Putamen (tissue), 1 donor: Measurements from ENCODE around the gene TBRG4.

Experiments
- DNase-seq: peaks from one replicate; pipeline ENCODE4 v3.0.0-alpha.2; 2016; ENCODE audit warnings: low spot score

TBRG4 gene

DNA sequence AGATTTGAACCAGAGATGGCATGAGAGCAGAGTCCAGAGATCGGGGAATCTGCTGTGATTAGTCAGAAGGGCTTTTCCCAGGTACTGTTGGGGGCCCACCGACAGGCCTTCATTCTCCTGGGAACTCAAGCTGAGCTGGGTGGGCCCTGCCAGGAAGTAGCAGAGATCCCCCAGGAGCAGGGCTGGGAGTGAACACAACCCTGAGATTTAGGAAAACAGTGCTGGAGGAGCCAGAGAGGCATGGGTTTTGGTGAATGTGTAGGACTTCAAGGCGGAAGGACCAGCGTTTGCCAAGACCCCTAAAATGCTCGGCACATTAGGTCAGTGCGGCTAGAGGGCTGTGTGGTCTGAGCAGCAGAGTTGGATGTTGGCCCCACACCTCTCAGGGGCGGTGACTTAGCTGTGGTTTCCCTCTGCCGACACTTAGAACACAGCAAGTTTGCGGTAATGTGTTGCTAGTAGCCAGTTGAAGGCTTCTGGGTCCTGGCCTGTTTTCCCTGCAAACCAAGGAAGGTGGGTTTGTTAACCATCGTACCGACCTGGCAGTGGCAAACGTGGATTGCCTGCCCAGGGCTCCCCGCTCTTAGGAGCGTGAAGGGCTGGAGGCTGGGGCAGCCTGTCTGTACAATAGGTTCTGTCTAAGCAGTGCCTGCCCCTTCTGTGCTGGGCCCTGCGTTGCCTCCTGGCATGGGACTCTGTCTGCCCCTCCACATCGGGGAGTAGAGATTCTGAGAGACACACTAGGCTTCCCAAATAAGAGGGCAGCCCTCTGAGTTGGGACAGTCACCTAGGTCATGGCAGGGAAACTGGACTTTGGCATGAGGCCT is 36.8 kb downstream of the TBRG4 start:
- DNase-seq, result no peak

DNA sequence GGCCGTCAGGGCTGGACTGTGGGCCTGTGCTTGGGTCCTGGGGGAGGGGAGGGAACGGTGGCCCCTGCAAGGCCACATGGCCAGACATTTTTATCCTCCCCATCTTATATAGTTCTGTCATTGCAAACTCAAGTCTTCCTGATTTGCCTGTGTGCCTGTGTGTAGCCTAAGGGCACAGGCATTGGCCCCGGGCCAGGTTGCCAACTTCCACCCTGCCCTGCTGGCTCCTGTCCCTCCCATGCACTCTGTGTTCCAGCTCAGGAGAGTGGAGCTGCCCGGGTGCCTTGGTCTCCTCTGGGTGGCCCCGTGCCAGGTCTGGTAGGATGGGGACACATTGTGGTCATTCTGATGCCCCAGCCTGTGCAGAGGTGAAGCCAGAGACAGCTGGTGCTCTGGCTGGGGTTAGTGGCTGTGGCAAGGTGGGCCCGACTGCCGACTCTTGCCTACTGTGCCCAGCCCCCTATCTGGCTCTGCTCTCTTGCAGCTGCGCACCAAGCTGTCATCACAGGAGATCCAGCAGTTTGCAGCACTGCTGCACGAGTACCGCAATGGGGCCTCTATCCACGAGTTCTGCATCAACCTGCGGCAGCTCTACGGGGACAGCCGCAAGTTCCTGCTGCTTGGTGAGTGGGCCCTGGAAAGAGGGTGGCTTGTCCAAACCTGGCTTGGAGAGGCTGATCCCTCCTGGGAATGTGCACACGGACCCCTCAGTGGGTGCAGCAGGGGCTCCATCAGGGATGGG is 37.5 kb downstream of the TBRG4 start:
- no peak for DNase-seq

DNA sequence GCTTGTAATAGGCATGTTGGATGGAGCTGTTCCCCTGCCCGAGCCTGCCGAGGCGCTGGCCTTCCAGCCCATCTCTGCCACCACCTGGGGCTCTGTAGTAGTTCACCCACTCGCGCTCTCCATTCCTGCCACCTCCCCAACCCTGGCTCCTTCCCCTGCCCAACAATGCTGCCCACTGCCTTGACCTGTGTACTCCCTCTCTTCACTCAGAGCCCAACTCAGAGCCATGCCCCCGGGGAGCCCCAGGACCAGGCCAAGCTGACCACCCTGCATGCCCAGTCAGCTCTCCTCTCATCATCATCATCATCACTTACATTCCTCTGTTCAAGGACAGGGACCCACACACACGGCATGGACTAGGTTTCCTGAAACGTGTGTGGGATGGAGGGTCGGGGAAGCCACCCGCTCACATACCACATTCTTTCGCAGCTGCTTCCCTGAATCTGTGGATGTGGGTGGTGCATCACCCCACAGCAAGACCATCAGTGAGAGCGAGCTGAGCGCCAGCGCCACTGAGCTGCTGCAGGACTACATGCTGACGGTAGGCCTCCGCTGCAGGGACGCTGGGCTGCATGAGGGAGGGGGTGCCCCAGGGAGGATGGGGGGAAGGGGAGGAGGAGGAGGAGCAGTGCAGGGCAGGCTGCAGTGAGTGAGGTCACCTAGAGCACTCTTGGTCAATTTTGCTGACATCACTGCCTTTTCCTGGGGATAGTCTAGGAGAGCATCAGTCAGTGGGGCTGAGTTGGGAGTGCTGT is 38.3 kb downstream of the TBRG4 start:
- DNase-seq, result no peak

DNA sequence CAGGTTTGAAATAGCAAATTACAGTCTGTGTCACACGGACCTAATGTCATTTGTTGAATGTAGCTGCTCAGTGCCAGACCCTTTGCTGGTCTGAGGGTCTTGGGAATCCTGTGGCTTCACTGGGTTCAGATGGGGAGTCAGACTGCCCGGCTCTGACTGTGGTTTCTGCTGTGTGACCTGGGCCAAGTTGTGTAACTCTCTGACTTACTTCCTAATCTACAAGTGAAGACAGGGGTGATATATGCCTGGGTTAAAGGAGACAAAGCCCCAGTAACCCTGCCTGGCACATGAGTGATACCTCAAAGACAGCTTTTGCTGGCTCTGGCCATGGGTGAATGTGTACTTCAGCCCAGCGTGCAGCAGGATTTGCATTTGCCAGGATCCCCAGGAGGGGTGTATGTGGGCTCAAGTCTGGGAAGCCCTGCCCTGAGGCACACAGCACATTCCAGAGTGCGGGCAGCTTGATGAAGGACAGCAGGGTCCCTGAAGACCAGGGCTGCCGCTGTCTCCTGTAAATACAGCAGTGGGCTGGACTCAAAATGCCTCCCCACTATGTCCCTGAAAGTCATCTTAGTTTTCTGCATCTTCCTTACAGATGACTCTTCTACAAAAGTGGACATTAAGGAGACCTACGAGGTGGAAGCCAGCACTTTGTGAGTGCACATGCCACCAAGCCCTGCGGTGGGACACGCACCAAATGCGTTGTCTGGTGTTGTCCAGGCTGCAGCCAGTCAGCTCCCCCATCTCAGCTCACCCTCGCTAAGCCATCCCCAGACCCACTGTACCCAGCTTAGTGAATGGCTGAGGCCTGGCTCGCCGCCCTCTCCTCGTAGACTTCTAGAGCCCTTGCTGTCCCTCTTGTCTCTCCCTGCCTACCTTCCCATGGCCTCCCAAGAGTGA is 39.1 kb downstream of the TBRG4 start:
- DNase-seq, result no peak

DNA sequence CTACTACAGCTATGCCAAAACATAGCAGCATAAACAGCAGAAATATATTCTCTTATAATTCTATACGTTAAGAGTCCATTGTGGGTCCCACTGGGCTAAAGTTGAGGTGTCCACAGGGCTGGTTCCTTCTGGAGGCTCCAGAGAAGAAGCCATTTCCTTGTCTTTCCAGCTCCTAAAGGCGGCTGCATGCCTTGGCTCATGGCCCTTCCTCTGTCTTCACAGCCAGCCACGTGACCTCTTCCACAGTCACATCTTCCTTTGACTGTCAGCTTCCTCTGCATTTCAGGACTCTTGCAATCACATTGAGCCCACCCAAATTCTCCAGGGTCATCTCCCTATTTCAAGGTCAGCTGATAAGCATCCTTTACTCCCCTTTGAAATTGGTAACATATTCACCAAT is 40.0 kb downstream of the TBRG4 start:
- no peak for DNase-seq

DNA sequence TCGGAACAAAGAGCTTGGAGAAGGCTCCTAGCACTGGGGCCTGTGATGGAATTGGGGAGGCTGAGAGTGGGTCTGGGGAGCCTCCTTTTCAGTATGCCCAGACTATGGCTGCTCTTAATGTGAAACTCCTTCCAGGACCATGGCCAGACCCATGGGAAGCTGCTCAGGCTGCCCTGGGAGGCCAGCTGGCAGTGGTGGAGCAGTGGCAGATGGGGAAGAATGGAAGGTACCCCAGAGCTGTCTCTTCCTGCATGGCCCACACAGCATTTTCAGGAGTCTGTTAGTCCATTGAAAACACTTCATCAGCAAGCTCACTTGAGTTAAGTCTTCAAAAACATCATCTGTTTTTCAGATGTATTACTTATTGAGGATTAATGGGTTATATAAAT is 41.2 kb downstream of the TBRG4 start:
- no peak for DNase-seq

DNA sequence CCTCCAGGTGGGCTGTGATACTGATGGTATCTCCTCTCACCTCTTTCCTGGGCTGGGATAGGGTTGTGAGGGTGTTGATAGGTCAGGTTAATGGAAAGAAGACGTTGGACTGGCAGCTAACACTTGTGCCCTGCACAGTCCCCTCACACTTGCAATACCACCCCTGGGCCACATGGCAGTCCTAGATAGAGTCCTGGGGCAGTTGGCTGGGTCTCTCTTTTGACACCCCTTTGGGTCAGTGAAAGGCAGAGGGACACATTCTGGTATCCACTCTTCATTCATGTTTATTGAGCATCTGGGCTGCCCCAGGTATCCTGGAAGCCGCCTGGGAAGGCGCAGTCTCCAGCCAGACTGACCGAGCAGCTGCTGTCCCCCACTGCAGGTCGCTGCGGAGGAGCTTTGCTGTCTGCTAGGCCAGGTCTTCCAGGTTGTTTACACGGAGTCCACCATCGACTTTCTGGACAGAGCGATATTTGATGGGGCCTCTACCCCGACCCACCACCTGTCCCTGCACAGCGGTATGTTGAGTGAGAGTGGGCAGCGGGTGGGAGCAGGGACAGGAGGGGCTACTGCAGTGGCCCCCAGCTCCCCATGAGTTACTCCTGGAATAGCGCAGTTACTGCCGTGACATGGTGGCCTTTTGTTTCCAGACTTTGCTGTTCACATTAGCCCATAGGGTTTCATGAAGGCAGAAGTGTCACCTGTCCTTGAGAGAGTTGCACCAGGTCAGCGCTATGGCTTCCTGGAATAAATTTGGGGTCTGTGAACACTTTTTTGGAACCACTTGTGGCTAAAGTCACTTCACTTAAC is 41.8 kb downstream of the TBRG4 start:
- no peak for DNase-seq

DNA sequence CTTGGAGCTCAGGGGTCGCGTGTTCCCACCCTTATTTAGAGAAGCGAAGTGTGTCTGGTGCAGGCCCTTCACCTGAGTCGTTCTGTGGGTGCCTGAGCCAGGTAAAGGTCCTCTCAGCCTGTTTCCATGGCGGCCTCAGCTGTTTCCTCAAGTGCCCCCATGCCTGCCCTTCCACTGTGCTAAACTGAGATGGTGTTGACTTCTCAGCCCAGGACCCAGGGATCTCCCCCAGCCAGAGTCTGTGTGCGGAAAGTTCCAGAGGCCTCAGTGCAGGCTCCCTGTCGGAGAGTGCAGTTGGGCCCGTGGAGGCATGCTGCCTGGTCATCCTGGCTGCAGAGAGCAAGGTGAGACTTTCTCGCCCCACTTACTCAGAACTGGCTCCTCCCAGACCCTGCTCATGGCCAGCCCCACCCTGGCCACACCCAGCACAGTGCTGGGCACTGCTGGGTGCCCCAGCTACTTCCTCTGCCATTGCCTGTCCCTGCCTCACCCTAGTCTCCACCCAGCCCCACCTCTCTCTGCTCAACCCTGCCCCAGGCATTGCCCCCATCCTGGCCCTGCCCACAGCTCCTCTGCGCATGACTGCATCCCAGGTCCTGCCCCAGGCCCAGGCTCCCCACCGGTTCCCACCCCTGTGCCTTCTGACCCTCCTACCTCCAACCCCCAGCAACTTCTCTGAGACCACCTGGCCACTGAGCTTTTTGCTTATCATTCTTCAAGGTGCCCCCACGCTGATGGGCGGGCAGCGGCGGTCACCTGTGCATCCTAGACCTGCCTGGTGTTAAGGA is 43.1 kb downstream of the TBRG4 start:
- no peak for DNase-seq

DNA sequence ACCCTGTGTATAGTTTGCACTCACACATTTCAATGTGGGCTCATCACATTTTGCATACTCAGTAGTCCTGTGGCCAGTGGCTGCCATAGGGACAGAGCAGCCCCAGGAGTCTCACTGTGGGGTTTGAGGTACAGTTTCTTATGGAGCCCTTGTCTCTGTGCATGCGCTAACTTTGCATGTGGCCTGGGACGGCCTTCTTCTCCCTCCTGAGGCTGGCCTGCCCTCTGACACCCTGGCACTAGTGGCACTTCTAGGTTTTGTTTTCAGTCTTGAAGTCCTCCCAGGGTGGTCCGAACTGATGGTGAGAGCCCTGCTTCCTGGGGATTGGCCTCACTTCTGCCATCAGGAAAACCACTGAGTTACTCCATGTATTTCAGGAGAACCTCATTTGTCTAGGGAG is 43.9 kb downstream of the TBRG4 start:
- DNase-seq, result no peak

DNA sequence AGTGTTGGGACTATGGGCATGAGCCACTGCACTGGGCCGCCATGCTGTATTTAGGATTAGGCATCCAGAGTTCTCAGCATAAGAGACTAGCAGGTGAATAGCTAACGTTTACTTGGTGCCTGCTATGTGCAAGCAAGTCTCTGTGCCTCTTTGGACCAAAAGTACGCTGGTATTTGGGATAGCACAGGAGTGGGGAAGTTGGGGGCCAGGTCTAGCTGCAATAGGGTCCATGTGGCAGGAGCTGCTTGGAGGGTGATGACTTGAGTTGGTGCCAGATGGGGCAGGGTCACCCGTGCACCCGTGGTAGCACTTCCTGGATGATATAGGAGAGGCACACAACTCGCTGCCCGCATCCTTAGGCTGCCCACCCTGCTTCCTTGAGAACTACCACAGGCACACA is 45.1 kb downstream of the TBRG4 start:
- DNase-seq, result no peak

DNA sequence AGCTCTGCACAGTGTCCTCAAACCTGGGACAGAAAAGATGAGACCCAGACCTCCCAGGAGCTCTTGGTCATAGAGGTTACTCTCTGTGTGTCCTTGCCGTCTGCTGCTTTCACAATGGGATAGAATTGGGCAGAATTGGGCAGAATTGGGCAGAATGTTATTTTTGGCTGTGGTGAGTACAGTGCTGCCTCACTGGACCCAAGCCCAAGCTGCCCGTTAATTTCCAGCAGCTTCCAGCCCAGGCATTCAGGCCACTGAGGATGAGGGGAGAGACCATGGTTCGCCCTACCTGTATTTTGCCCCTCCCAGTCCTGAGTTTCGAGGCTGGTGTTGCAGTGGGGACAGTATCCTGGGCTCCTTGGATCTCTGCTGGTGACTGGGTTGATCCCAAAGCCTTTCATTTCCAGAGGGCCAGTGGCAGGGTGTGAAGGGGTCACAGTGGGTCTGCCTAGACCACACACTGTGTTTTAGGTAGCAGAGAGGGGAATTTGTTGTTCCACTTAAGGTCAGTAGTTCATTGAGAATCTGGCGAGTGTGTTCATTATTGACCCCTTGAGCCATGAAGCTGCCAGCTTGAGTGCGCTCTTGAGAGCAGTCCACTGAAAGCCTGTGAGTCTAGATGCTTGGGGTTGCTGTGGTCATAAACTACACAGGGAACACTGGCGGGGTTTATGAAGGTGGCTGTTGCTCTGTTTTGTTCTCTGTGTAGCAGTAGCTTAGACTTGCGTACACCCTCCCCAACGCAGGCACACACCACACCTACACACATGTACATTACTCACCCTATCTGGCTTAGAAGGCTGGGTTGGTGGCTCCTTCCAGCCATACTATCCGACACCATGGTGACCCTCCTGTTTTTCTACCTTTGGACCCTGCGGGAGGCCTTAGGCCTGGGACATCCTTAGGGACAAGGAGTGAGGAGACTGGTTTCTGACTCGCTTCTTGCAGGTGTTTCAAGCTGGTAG is 46.2 kb downstream of the TBRG4 start:
- DNase-seq, result no peak

DNA sequence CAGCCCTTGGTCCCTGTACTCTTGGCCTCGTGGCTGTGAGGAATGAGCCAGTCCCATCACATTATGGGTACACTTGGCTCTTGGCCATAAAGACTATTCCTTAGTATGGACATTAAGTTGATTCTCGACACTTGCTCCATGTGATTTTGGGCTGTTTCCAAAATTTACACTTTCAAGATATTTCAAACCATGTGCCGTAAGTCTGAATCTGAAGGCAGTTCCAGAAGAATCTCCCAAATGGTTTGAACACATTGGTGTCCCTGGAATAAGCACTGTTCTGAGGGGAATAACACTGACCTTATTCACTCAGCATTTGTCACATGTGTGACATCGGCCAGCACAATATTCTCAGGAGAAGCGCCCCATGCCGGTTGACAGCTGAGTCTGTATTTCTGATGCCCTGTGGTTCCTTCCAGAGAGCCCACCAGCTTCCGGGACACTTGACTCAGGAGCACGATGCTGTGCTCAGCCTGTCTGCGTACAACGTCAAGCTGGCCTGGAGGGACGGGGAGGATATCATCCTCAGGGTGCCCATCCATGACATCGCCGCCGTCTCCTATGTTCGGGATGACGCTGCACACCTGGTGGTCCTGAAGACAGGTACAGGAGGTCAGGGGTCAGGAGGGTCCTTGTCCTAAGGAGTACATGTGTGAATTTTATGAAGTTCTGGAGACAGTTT is 47.3 kb downstream of the TBRG4 start:
- no peak for DNase-seq

DNA sequence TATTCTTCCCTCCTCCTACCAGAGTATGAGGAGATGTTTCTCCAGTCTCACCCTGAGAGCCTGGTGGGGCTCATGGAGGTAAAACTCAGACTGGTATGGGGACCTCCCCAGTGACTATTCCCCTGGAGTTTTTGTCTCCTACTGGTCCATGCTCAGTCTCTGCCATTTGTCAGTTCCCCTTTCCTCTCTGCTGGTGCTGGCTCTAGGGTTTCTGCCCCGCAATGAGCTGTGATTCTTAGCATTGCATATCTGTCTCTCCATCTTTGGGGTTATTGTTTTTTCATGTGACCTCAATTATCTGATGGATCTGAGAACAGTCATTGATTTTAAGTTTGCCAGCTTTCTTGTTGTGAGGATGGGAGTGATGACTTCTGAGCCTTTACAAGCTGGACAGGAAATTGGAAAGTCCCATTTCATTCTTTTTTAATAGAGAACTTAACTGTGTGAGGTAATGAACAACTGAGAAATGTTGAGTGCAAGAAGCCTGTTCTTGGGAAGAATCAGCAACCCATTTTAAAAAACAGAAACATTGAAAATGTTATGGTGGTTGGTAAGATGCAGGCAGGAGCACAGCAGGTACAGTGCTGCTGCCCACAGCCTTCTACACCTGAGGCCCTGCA is 49.6 kb downstream of the TBRG4 start:
- DNase-seq, result no peak

DNA sequence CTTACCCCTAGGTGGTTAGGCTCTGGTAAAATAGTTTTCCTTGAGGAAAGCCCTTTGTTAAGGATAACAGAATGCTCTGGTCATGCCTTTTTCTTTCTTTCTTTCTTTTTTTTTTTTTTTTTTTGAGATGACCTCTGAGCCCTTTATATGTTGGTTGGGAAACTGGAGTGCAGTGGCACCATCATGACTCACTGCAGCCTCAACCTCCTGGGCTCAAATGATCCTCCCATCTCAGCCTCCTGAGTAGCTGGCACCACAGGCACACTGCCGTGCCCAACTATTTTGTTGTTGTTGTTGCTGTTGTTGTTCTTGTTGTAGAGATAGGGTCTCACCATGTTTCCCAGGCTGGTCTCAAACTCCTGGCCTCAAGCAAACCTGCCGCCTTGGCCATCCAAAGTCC is 50.1 kb downstream of the TBRG4 start:
- DNase-seq, result no peak

DNA sequence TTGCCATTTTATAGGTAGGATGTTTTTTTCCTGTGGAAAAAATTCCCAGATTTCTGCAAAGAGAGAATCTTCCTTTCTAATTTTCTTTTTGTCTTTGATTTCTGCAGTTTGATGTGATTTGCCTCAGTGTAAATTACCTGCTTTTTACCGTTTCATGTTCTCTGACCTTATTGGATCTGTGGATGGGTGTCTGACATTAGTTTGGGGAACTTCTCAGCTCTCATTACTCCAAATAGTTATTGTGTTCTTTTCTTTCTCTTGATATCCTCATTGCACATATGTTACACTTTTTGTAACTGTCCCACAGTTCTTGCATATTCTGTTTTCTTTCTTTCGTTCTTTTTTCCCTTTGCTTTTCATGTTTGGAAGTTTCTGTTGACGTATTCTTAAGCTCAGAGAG is 51.2 kb downstream of the TBRG4 start:
- no peak for DNase-seq

DNA sequence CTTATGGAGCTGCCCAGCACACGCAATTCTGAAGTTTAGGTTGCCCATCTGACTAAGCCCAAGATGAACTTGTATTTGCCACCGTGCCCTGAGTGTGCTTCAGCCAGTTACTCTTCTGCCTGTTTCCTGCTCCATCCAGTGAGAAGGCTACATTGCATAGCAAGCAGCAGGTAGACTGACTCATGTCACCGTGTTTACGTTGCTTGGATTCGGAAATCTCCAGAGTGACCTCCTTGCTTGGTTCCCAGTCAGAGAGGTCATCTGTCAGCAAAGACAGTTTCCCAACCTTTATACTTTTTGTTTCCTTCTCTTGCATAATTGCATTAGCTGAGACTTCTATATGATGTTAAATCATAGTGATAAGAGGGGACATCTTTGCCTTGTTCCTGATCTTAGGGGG is 53.6 kb downstream of the TBRG4 start:
- DNase-seq, result no peak

DNA sequence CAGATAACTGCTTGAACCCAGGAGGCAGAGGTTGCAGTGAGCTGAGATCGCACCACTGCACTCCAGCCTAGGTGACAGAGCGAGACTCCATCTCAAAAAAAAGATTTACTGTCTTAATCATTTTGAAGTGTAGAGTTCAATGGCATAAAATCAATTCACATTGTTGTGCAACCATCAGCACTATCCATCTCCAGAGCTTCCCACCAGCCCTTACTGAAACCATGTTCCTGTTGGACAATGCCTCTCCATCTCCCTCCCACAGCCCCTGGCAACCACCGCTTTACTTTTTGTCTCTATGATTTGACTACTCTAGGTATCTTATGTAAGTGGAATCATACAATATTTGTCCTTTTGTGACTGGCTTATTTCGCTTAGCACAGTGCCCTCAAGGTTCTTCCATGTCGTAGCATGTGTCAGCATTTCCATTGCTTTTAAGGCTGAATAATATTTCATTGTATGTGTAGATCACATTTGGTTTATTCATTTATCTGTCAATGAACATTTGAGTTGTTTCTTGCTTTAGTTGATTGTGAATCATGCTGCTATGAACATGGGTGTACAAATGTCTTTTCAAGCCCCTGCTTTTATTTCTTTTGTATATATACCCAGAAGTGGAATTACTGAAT is 55.8 kb downstream of the TBRG4 start:
- no peak for DNase-seq
